CD8-positive, alpha-beta memory T cell (primary cell): Measurements from ENCODE around the gene HES1. TPM values are rescaled to one million over a fixed set of nuclear protein-coding genes. Genes with fewer than 3 reads are reported as not detected.
"Not testable (repeated sequence)": the region's sequence is repeated elsewhere in the genome, so short reads cannot be mapped to it uniquely, and the experiment has no call there.

Experiments
- CTCF ChIA-PET: fragments of 350-600 bp; sonication (Branson Sonifier 250); formaldehyde crosslinking; loops from one replicate; lab custom pipeline; 2021; ENCODE audit warnings: antibody characterized with exemption; lab: Charles Lee
- POLR2A ChIA-PET: fragments of 350-600 bp; sonication (Branson Sonifier 250); formaldehyde crosslinking; loops from one replicate; lab custom pipeline; 2021; ENCODE audit warnings: antibody characterized with exemption; lab: Charles Lee
- DNase-seq, 5 donors: peaks; one replicate each; pipeline versions ENCODE4 v3.0.0 to v3.0.0-alpha.2; 2020 to 2022; ENCODE audit warnings: mixed read lengths in 1 of 5
- H3K27ac ChIP-seq: one replicate; pipeline ENCODE4 v1.7.0; 2013; ENCODE audit warnings: low read depth, mild to moderate bottlenecking, low read length, moderate library complexity
- H3K27me3 ChIP-seq: 2 replicates; pipeline ENCODE4 v1.7.0; 2013; ENCODE audit warnings: low read length, mild to moderate bottlenecking; ENCODE audit not compliant: insufficient read depth, poor library complexity, severe bottlenecking
- H3K36me3 ChIP-seq: 2 replicates; pipeline ENCODE4 v1.7.0; 2013; ENCODE audit warnings: mild to moderate bottlenecking, low read length, moderate library complexity; ENCODE audit not compliant: insufficient read depth
- H3K4me1 ChIP-seq: 2 replicates; pipeline ENCODE4 v1.7.0; 2013; ENCODE audit warnings: mild to moderate bottlenecking, low read length, moderate library complexity; ENCODE audit not compliant: insufficient read depth
- H3K4me3 ChIP-seq: 2 replicates; pipeline ENCODE4 v1.7.0; 2013; ENCODE audit warnings: mild to moderate bottlenecking, low read length
- H3K9me3 ChIP-seq: 2 replicates; pipeline ENCODE4 v1.7.0; 2013; ENCODE audit warnings: mild to moderate bottlenecking, low read length
- H3K27ac Mint-ChIP-seq, 8 donors: one replicate each; pipeline ENCODE4 v1.8.0; 2020 to 2021; ENCODE audit warnings: mixed read lengths in 8 of 8, mild to moderate bottlenecking in 6 of 8, inconsistent platforms in 3 of 8, moderate library complexity in 3 of 8
- H3K27me3 Mint-ChIP-seq, 2 donors: one replicate each; pipeline ENCODE4 v1.8.0; 2020 to 2021; ENCODE audit warnings: mixed read lengths in 2 of 2, mild to moderate bottlenecking in 1 of 2, moderate library complexity in 1 of 2
- H3K36me3 Mint-ChIP-seq, 3 donors: one replicate each; pipeline ENCODE4 v1.8.0; 2020 to 2021; ENCODE audit warnings: mixed read lengths in 3 of 3, inconsistent platforms in 1 of 3, mild to moderate bottlenecking in 1 of 3
- H3K4me1 Mint-ChIP-seq, 3 donors: one replicate each; pipeline ENCODE4 v1.8.0; 2020 to 2021; ENCODE audit warnings: mixed read lengths in 3 of 3, inconsistent platforms in 1 of 3, mild to moderate bottlenecking in 1 of 3
- H3K4me3 Mint-ChIP-seq, 7 donors: one replicate each; pipeline ENCODE4 v1.8.0; 2020 to 2021; ENCODE audit warnings: mixed read lengths in 7 of 7, mild to moderate bottlenecking in 6 of 7, moderate library complexity in 4 of 7, inconsistent platforms in 2 of 7
- H3K9me3 Mint-ChIP-seq, 5 donors: one replicate each; pipeline ENCODE4 v1.8.0; 2020 to 2022; ENCODE audit warnings: mixed read lengths in 5 of 5, mild to moderate bottlenecking in 3 of 5, moderate library complexity in 2 of 5, inconsistent platforms in 1 of 5
- polyA plus RNA-seq: library from polyadenylated mRNA; unstranded; fragments of 300-500 nt; fragmentation: Illumina TruSeq; gene quantifications from one replicate; pipeline ENCODE4 v1.2.3, GENCODE V29; 2021
- total RNA-seq, 2 experiments: library from RNA; stranded (reverse); gene quantifications; one replicate each; pipeline ENCODE4 v1.2.3, GENCODE V29; 2021

Gene HES1
- total and polyA plus RNA-seq, 3 experiments from 2014 or later, result not detected

DNA sequence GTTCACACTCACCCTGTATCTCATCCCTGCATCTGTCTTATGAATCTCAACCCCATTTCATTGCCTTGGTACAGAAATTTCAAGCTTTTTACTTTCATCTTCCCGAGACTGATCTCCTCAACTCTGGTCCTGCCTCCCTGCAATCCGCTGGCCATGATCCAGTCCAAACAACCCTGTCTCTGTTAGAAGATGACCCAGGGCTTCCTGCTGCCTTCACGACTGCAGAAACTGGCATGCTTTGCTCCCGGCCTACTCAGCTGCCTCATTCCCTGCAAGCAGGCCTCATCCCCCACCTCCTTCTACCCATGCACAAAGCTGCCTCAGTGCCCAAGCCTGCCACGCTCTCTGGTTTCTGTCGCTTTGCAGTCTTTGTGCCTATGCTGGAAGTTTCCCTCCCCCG lies 12.4 kb downstream of the HES1 start:
- H3K4me1 ChIP-seq, result no peaks in the 10 kb centered on the region
- Mint-ChIP-seq H3K9me3 (no peaks in the 10 kb centered on the region), H3K36me3 (peaks cover 0 to 4% (median 0%) of the 10 kb centered on the region in 3 donors), H3K27me3 (peaks cover 22 to 53% of the 10 kb centered on the region in 2 donors), H3K4me3 (no peak overlapping the region), H3K4me1 (no peaks in the 10 kb centered on the region), H3K27ac (no peak overlapping the region)
- ChIA-PET POLR2A (no interaction called here), CTCF (no interaction called here)
- H3K4me3 ChIP-seq, result no peak overlapping the region
- H3K27ac ChIP-seq, result no peak overlapping the region
- no peak for DNase-seq
- H3K27me3 ChIP-seq, result no peaks in the 10 kb centered on the region
- no peaks in the 10 kb centered on the region for H3K9me3 ChIP-seq
- H3K36me3 ChIP-seq, result no peaks in the 10 kb centered on the region

DNA sequence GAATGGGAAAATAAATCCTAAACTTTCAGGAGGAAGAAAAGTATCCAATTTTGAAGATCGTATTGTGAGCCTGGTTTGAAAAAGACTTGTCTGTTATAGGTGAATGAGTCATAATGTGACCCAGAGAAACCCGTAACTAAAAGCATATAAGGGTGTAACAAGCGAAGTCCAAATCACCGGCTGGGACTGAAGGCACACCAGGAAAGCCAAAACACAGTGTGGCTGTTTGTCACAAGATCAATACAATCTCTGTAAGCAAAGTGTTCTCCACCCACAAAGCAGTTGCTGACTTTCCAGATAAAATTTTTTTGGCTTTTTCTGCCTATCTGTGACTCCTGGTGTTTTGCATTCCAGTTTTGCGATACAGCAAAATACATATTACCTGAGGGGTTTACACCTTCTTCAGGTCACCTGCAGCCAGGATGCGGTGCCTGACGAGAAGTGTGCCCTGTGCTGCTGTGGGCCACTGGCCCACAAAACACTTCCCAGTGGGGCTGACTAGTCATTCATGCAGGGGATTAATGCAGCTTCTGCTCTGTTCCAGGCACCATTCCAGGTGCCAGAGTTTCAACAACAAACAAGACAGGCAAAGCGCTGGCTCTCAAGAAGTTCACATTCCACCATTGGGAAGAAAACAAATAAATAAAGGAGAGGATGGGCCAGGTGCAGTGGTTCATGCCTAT lies 14.4 kb downstream of the HES1 start:
- Histone ChIP-seq H3K4me3 (no peak overlapping the region), H3K9me3 (no peaks in the 10 kb centered on the region), H3K4me1 (no peaks in the 10 kb centered on the region), H3K36me3 (no peaks in the 10 kb centered on the region), H3K27me3 (no peaks in the 10 kb centered on the region), H3K27ac (no peak overlapping the region)
- DNase-seq, result no peak
- Mint-ChIP-seq H3K27ac (no peak overlapping the region), H3K36me3 (peaks cover 0 to 4% (median 4%) of the 10 kb centered on the region in 3 donors), H3K27me3 (peaks cover 20 to 58% of the 10 kb centered on the region in 2 donors), H3K4me3 (no peak overlapping the region), H3K4me1 (no peaks in the 10 kb centered on the region), H3K9me3 (no peaks in the 10 kb centered on the region)
- POLR2A ChIA-PET, result no interaction called here
- CTCF ChIA-PET, result no interaction called here

DNA sequence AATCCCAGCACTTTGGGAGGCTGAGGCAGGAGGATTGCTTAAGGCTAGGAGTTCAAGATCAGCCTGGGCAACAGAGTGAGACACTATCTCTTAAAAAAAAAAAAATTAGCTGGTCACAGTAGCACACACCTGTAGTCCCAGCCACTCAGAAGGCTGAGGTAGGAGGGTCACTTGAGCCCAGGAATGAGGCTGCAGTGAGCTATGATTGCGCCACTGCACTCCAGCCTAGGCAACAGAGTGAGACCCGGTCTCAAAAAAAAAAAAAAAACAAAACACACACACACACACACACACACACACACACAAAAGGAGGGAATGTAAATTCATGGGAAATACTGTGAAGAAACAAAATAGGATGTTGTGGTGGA lies 15.0 kb downstream of the HES1 start:
- H3K27ac Mint-ChIP-seq, H3K4me3 Mint-ChIP-seq, CTCF ChIA-PET: not testable (repeated sequence)

DNA sequence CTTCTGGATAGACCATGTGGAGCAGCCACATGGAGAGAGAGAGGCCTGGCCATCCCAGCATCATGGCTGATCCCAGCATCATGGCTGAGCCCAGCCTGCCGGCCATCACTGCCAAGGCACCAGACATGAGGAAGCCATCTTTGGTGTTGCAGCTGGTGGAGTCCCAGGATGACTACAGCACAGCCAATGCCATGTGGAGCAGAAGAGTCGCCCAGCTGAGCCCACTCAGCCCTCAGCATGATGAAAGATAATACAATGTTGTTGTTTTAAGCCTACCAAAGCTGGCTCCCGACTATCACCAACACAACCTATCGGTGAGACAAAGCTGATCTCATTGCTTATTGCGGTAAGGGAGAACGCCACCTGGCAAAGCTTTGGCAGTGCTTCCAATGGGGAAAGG lies 18.4 kb downstream of the HES1 start:
- Mint-ChIP-seq H3K4me1 (no peaks in the 10 kb centered on the region), H3K4me3 (no peak overlapping the region), H3K36me3 (peaks cover 0 to 4% (median 4%) of the 10 kb centered on the region in 3 donors), H3K27ac (peak overlapping the region in 1 of 8 donors; percentile 24), H3K9me3 (peaks cover 0 to 3% (median 0%) of the 10 kb centered on the region in 5 donors), H3K27me3 (peaks cover 12 to 51% of the 10 kb centered on the region in 2 donors)
- Histone ChIP-seq H3K27me3 (no peaks in the 10 kb centered on the region), H3K4me1 (no peaks in the 10 kb centered on the region), H3K4me3 (no peak overlapping the region), H3K9me3 (no peaks in the 10 kb centered on the region), H3K27ac (no peak overlapping the region), H3K36me3 (no peaks in the 10 kb centered on the region)
- CTCF ChIA-PET, result no interaction called here
- DNase-seq, result no peak
- POLR2A ChIA-PET, result no interaction called here

More for the DNA sequence above, 15.0 kb downstream of the HES1 start:
- H3K9me3 Mint-ChIP-seq, H3K9me3 ChIP-seq, H3K36me3 ChIP-seq, H3K4me1 ChIP-seq, H3K36me3 Mint-ChIP-seq, H3K27me3 ChIP-seq, H3K4me3 ChIP-seq, DNase-seq, H3K27ac ChIP-seq, H3K4me1 Mint-ChIP-seq, POLR2A ChIA-PET: not testable (repeated sequence)
- peaks cover 18 to 53% of the 10 kb centered on the region in 2 donors for H3K27me3 Mint-ChIP-seq

DNA sequence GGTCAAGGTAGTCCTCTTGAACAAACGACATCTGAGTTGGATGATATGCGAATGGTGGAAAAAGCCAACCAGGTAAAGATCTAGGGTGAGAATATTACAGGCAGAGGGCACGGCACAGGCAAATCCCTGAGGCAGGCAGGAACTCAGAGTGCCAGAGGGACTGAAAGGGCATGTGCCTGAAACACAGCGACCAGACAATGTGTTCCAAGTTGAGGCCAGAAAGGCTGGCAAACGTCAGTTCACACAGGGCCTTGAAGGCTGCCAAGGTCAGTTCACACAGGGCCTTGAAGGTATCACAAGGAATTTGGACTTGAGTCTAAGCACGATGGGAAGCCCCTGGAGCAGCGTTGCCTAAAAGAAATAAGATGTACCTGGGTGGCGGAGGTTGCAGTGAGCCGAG lies 20.1 kb downstream of the HES1 start:
- Histone ChIP-seq H3K4me1 (no peaks in the 10 kb centered on the region), H3K36me3 (no peaks in the 10 kb centered on the region), H3K4me3 (no peak overlapping the region), H3K27ac (no peak overlapping the region), H3K27me3 (no peaks in the 10 kb centered on the region), H3K9me3 (no peaks in the 10 kb centered on the region)
- no peak overlapping the region for H3K4me3 Mint-ChIP-seq
- POLR2A ChIA-PET, result no interaction called here
- H3K9me3 Mint-ChIP-seq, result peaks cover 0 to 3% (median 0%) of the 10 kb centered on the region in 5 donors
- DNase-seq, result no peak
- H3K27ac Mint-ChIP-seq, result no peak overlapping the region
- H3K27me3 Mint-ChIP-seq, result peaks cover 9 to 47% of the 10 kb centered on the region in 2 donors
- CTCF ChIA-PET, result no interaction called here
- H3K4me1 Mint-ChIP-seq, result no peaks in the 10 kb centered on the region
- H3K36me3 Mint-ChIP-seq, result peaks cover 0 to 4% (median 4%) of the 10 kb centered on the region in 3 donors

DNA sequence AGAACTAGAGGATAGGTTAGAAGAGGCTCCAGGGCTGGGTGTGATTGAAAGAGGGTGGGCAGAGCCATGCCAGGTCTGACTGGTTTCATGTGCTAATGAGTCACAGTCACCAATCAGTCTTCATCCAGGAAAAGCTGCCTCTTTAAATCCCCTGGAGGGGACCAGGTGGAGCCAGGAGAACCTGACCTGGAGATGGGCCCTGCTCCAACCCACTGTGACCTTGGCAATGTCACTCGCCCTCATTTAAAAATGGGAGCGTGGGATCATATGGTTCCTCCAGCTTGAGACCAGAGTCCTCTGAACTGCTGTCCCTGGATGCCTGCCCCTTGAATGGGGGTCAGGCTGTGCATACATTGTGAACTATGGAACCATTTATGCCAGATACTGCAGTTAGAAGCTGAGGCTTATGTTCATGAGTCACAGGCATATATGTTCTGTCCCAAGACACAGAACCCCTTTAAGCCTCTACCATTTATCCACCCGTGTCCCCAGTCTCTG lies 23.0 kb downstream of the HES1 start:
- POLR2A ChIA-PET, result no interaction called here
- no peak for DNase-seq
- no peaks in the 10 kb centered on the region for H3K4me1 ChIP-seq
- Mint-ChIP-seq H3K27me3 (peaks cover 13 to 50% of the 10 kb centered on the region in 2 donors), H3K27ac (no peak overlapping the region), H3K4me3 (no peak overlapping the region), H3K9me3 (peaks cover 0 to 3% (median 0%) of the 10 kb centered on the region in 5 donors), H3K36me3 (peaks cover 0 to 4% (median 2%) of the 10 kb centered on the region in 3 donors), H3K4me1 (no peaks in the 10 kb centered on the region)
- H3K4me3 ChIP-seq, result no peak overlapping the region
- CTCF ChIA-PET, result no interaction called here
- H3K27me3 ChIP-seq, result no peaks in the 10 kb centered on the region
- H3K36me3 ChIP-seq, result no peaks in the 10 kb centered on the region
- no peaks in the 10 kb centered on the region for H3K9me3 ChIP-seq
- no peak overlapping the region for H3K27ac ChIP-seq

DNA sequence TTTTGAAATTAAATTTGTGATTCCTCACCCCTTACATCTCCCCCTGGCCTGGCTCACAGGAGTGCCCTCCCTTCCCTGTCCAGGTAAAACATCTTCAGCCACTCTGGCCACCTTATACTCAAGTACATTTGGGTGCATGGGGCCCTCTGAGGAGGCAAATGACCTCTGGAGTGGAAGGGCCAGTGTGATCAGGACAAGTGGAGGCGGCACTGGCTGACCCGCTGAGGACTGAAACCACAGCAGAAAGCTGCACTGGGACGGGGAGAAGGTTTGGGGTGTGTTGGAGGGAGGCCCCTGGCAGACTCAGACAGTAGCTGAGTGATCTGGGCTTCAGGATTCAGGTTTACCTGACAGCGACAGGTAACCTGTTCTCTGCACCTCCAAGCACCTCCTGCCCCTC lies 24.2 kb downstream of the HES1 start:
- no peak for DNase-seq
- no peaks in the 10 kb centered on the region for H3K4me1 ChIP-seq
- Mint-ChIP-seq H3K36me3 (no peaks in the 10 kb centered on the region), H3K4me3 (no peak overlapping the region), H3K9me3 (peaks cover 0 to 3% (median 0%) of the 10 kb centered on the region in 5 donors), H3K27ac (no peak overlapping the region), H3K27me3 (peaks cover 10 to 41% of the 10 kb centered on the region in 2 donors), H3K4me1 (no peaks in the 10 kb centered on the region)
- no peak overlapping the region for H3K4me3 ChIP-seq
- H3K9me3 ChIP-seq, result no peaks in the 10 kb centered on the region
- CTCF ChIA-PET, result no interaction called here
- POLR2A ChIA-PET, result no interaction called here
- no peaks in the 10 kb centered on the region for H3K27me3 ChIP-seq
- H3K36me3 ChIP-seq, result no peaks in the 10 kb centered on the region
- H3K27ac ChIP-seq, result no peak overlapping the region

DNA sequence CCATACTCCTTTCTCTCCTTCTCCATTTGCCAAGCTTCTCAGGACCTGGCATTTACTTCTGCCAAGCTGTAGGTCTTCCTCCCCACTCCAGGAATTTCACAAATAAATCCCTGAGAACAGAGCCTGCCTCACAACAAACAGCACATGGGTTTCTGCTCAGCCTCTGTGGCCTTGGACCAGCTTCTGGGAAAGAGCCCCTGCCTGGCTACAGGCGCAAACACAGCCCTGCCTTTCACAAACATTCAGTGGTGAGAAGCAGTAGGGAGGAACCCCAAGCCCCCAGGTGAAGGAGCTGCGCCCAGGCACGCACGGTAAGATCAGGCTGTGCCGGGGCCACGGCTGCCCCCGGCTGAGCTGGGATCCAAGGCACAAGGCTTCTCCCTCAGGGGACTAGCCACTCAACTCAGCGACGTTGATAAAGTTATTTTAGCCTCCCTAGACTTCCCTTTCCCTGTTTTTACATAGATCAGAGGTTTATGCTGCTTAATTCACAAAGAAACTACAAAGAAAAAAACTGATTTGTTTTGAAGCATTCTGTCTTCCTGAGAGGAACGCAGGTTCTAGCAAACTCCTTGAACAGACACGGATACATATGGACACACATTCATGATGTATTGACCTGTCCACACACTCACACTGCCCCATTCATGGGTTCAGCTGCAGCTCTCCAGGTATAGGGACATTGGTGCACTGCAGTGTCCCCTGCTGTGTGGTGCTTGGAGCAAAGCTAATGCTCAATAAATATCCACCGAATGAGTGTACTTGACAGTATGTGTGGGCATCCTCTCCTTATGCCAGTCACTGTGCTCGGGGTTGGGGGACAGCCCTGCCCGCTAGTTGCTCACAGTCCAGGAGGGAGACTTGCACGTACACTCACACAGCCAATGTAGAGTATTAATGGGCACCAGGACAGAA lies 25.4 kb downstream of the HES1 start:
- no peak overlapping the region for H3K4me3 Mint-ChIP-seq
- no peaks in the 10 kb centered on the region for H3K36me3 Mint-ChIP-seq
- ChIA-PET POLR2A (no interaction called here), CTCF (no interaction called here)
- H3K27me3 Mint-ChIP-seq, result peaks cover 9 to 45% of the 10 kb centered on the region in 2 donors
- Histone ChIP-seq H3K27ac (no peak overlapping the region), H3K36me3 (no peaks in the 10 kb centered on the region), H3K27me3 (no peaks in the 10 kb centered on the region), H3K4me3 (no peak overlapping the region), H3K4me1 (no peaks in the 10 kb centered on the region), H3K9me3 (no peaks in the 10 kb centered on the region)
- H3K4me1 Mint-ChIP-seq, result no peaks in the 10 kb centered on the region
- DNase-seq, result no peak
- no peak overlapping the region for H3K27ac Mint-ChIP-seq
- H3K9me3 Mint-ChIP-seq, result no peaks in the 10 kb centered on the region
